Small intestine (tissue), 7 donors: ENCODE results near the gene PHYHD1. TPM values are rescaled to one million over a fixed set of nuclear protein-coding genes. Genes with fewer than 3 reads are reported as not detected.

Experiments used
- DNase-seq, 2 donors: peaks; one replicate each; pipeline versions ENCODE4 v3.0.0 to v3.0.0-alpha.2; 2013
- FAIRE-seq: peaks from 2 replicates; lab custom pipeline; 2012; peaks lifted over from hg19 to GRCh38; lab: Jason Lieb, UNC
- H3K27ac ChIP-seq, 3 donors: one replicate each; pipeline ENCODE4 v1.5.1; 2013; ENCODE audit warnings: low read length in 2 of 3, mild to moderate bottlenecking in 2 of 3, control low read depth in 1 of 3, inconsistent platforms in 1 of 3, low read depth in 1 of 3, moderate library complexity in 1 of 3
- H3K27me3 ChIP-seq, 3 donors: one replicate each; pipeline ENCODE4 v1.6.1; 2013; ENCODE audit warnings: low read length in 3 of 3, inconsistent platforms in 1 of 3; ENCODE audit not compliant: control insufficient read depth in 3 of 3, insufficient read depth in 3 of 3
- H3K36me3 ChIP-seq, 3 donors: one replicate each; pipeline ENCODE4 v1.6.1; 2013; ENCODE audit warnings: low read length in 3 of 3, inconsistent platforms in 1 of 3, low read depth in 1 of 3, mild to moderate bottlenecking in 1 of 3, moderate library complexity in 1 of 3; ENCODE audit not compliant: control insufficient read depth in 3 of 3, insufficient read depth in 2 of 3
- H3K4me1 ChIP-seq, 3 donors: one replicate each; pipeline ENCODE4 v1.6.1; 2013; ENCODE audit warnings: low read length in 2 of 3, inconsistent platforms in 1 of 3, low read depth in 1 of 3, mild to moderate bottlenecking in 1 of 3, moderate library complexity in 1 of 3; ENCODE audit not compliant: control insufficient read depth in 3 of 3, insufficient read depth in 2 of 3
- H3K4me3 ChIP-seq, 3 donors: one replicate each; pipeline ENCODE4 v1.5.1; 2013; ENCODE audit warnings: low read length in 3 of 3, control low read depth in 1 of 3, inconsistent platforms in 1 of 3, low read depth in 1 of 3, mild to moderate bottlenecking in 1 of 3, moderate library complexity in 1 of 3
- H3K9me3 ChIP-seq, 2 donors: one replicate each; pipeline ENCODE4 v1.6.1; 2013; ENCODE audit warnings: low read depth in 1 of 2, low read length in 1 of 2; ENCODE audit not compliant: control insufficient read depth in 2 of 2, insufficient read depth in 1 of 2
- WGBS, 3 donors: extraction: QIAGEN DNeasy Blood & Tissue Kit; methylation state at CpG; one replicate each; pipeline ENCODE4 v1.1.7; 2013; 5-methylcytosine and 5-hydroxymethylcytosine counted together
- polyA plus RNA-seq, 4 donors: library from polyadenylated mRNA; stranded (reverse) in 3 of 4; unstranded in 1 of 4; fragments of 200-250 nt in 3 of 4; fragments of 120-200 nt in 1 of 4; gene quantifications; one replicate each; pipeline versions ENCODE4 v1.2.1 to v1.2.3, GENCODE V29; 2013
- donor health status: healthy with polysubstance abuse.
- donor health status: control.
- donor health status: control.
- donor health status: Bipolar disorder and iron deficiency.
- donor health status: healthy.

PHYHD1 gene
- polyA plus RNA-seq, 4 donors = 1.1 to 25.8 (median 4.9) TPM

GRCh38 chr9:128913048-128913900, 7.5 kb upstream of the PHYHD1 start:
- Histone ChIP-seq H3K27me3 (no peaks in the 10 kb centered on the region), H3K36me3 (peaks cover 11 to 95% (median 14%) of the 10 kb centered on the region in 3 donors), H3K9me3 (no peaks in the 10 kb centered on the region), H3K27ac (peak overlapping the region in 1 of 3 donors; percentile 81), H3K4me1 (peaks cover 0 to 16% (median 9%) of the 10 kb centered on the region in 3 donors), H3K4me3 (no peak overlapping the region)
- WGBS, 3 donors = 71 to 86% (median 84%) methylated on average over 15 of the region's 15 CpGs
- DNase-seq = no peak
- FAIRE-seq = no peak

DNA sequence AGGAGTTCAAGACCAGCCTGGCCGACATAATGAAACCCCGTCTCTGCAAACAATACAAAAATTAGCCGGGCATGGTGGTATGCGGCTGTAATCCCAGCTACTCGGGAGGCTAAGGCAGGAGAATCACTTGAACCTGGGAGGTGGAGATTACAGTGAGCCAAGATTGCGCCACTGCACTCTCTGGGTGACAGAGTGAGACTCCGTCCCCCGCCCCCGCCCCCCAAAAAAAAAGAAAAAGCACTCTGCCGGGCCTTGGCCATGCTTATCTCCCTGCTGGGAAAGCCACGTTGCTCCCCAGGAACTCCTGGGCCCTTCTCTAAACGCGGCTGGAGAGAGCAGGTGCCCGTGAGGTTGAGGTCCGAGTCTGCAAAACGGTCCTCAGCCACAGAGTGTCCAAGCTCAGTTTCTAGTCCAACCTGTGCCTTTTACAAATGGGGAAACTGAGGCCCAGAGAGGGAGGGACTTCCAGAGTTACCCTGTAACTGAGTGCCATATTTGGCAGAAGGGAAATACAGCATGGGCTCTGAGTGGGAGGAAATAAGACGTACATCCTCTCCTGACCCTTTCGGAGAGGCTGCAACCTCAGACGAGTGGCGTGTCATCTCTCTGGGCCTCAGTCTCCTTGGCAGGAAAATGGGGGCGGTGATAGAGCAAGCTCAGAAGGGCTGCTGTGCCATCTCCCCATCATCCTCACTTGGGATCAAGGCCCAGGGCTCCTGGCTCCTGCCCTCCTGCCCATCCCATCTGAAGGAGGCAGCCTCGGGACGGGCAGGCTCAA, 6.6 kb upstream of the PHYHD1 start:
- FAIRE-seq (no peak), DNase-seq (no peak)
- Histone ChIP-seq H3K36me3 (peaks cover 5 to 88% (median 7%) of the 10 kb centered on the region in 3 donors), H3K4me3 (no peak overlapping the region), H3K27me3 (no peaks in the 10 kb centered on the region), H3K4me1 (peaks cover 0 to 16% (median 14%) of the 10 kb centered on the region in 3 donors), H3K27ac (no peak overlapping the region), H3K9me3 (no peaks in the 10 kb centered on the region)
- WGBS, 3 donors = 83 to 85% (median 84%) methylated on average over 23 of the region's 23 CpGs

- Histone ChIP-seq H3K27ac (peak overlapping the region in 1 of 3 donors; percentile 82), H3K4me1 (peaks cover 0 to 23% (median 14%) of the 10 kb centered on the region in 3 donors), H3K36me3 (peaks cover 2 to 70% (median 5%) of the 10 kb centered on the region in 3 donors), H3K9me3 (no peaks in the 10 kb centered on the region), H3K4me3 (no peak overlapping the region), H3K27me3 (no peaks in the 10 kb centered on the region)
- no peak for FAIRE-seq
- DNase-seq = no peak
- 86 to 95% (median 89%) methylated on average over 17 to 18 of the region's 18 CpGs for WGBS, 3 donors
Observed at GRCh38 chr9:128916204-128916603, 4.6 kb upstream of the PHYHD1 start.

GRCh38 chr9:128916745-128917144, 4.0 kb upstream of the PHYHD1 start:
- H3K4me1 ChIP-seq = peaks cover 0 to 22% (median 12%) of the 10 kb centered on the region in 3 donors
- peak overlapping the region in 1 of 3 donors; percentile 82 for H3K27ac ChIP-seq
- 84 to 92% (median 92%) methylated on average over 11 of the region's 11 CpGs for WGBS, 3 donors
- H3K4me3 ChIP-seq = no peak overlapping the region
- H3K36me3 ChIP-seq = peaks cover 2 to 66% (median 5%) of the 10 kb centered on the region in 3 donors
- no peaks in the 10 kb centered on the region for H3K27me3 ChIP-seq
- no peaks in the 10 kb centered on the region for H3K9me3 ChIP-seq
- no peak for FAIRE-seq
- no peak for DNase-seq

DNA sequence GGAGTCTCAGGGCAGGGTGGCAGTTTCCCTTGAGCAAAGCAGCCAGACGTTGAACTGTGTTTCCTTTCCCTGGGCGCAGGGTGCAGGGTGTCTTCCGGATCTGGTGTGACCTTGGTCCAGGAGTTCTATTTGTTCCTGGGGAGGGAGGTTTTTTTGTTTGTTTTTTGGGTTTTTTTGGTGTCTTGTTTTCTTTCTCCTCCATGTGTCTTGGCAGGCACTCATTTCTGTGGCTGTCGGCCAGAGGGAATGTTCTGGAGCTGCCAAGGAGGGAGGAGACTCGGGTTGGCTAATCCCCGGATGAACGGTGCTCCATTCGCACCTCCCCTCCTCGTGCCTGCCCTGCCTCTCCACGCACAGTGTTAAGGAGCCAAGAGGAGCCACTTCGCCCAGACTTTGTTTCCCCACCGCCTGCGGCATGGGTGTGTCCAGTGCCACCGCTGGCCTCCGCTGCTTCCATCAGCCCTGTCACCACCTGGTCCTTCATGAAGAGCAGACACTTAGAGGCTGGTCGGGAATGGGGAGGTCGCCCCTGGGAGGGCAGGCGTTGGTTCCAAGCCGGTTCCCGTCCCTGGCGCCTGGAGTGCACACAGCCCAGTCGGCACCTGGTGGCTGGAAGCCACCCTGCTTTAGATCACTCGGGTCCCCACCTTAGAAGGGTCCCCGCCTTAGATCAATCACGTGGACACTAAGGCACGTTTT, 3.5 kb upstream of the PHYHD1 start:
- Histone ChIP-seq H3K27ac (peak overlapping the region in 1 of 3 donors; percentile 62), H3K4me3 (no peak overlapping the region)
- 73 to 76% (median 74%) methylated on average over 26 of the region's 26 CpGs for WGBS, 3 donors

DNA sequence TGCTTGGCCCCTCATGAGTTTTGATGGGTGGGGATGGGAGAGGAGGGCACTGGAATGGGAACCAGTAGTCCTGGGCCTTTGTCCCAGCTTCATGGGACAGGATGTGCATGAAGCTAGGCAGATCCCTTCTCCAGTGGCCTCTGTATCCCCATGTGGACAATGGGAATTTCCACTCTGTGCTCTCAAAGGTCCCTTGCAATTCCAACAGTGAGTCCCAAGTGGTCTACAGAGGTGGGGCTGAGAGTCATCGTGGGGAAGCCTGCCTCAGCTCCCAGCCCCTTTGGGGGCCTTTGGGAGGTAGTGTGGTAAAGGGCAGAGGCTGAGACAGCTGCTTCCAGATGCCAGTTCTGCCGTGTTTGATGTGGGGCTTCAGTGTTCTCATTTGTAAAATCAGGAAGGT, 1.9 kb upstream of the PHYHD1 start:
- Histone ChIP-seq H3K27ac (peak overlapping the region in 2 of 3 donors; percentile 42 to 72), H3K4me3 (no peak overlapping the region), H3K36me3 (peaks cover 2 to 45% (median 2%) of the 10 kb centered on the region in 3 donors), H3K4me1 (peaks cover 0 to 22% (median 0%) of the 10 kb centered on the region in 3 donors), H3K27me3 (no peaks in the 10 kb centered on the region), H3K9me3 (no peaks in the 10 kb centered on the region)
- WGBS, 3 donors = 44 to 46% (median 46%) methylated on average over 2 of the region's 2 CpGs
- FAIRE-seq (no peak), DNase-seq (no peak)

More for the DNA sequence above, 3.5 kb upstream of the PHYHD1 start:
- H3K27me3 ChIP-seq = no peaks in the 10 kb centered on the region
- DNase-seq (no peak), FAIRE-seq (no peak)
- peaks cover 0 to 22% (median 8%) of the 10 kb centered on the region in 3 donors for H3K4me1 ChIP-seq
- no peaks in the 10 kb centered on the region for H3K9me3 ChIP-seq
- peaks cover 2 to 60% (median 3%) of the 10 kb centered on the region in 3 donors for H3K36me3 ChIP-seq

DNA sequence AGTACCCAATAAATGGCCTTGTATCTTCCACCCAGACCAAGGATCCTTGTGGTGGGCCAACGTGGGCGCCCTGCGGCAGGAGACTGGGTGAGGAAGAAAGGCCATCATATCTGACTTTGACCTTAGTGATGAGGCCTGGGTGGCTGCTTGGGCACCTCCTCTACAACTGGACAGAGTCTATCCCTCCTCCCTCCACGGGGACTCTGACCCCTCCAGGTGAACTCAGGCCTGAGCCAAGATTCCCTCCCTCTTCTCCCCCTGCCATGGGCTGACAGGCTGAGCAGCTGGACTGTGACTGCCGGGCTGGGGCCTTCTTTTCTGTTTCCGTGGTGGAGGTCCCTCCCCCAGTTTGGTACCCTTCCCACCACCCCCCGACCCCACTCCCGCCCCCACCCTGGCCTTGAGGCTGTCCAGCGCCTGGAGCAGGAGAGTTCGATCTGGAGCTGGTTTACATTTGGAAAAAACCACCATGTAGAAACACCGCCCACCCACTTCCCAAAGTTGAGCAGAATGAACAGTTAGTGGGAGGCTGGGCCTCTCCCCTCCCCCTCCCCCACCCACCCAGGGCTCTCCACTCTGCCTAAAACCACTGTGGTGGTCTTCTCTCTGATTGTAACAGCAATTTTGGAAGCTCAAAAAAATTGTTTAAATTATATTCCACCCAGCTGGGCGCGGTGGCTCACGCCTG, 1.2 kb upstream of the PHYHD1 start:
- 64 to 67% (median 66%) methylated on average over 14 of the region's 14 CpGs for WGBS, 3 donors
- no peak for FAIRE-seq
- DNase-seq = peak; percentile 65 to 76
- no peak overlapping the region for H3K4me3 ChIP-seq
- H3K4me1 ChIP-seq = peaks cover 0 to 22% (median 0%) of the 10 kb centered on the region in 3 donors
- H3K9me3 ChIP-seq = no peaks in the 10 kb centered on the region
- H3K27ac ChIP-seq = peak overlapping the region; percentile 42 to 72 (median 43)
- H3K27me3 ChIP-seq = no peaks in the 10 kb centered on the region
- H3K36me3 ChIP-seq = peaks cover 2 to 39% (median 2%) of the 10 kb centered on the region in 3 donors
